Liver (tissue), 3 donors: ENCODE data around the gene CSF2.

Source experiments
- ATF3 ChIP-seq: IDR thresholded peaks from 2 replicates; pipeline ENCODE4 v1.6.1; 2016; ENCODE audit warnings: antibody characterized with exemption
- EGR1 ChIP-seq, 2 donors: IDR thresholded peaks; 2 replicates each; pipeline ENCODE4 v1.6.1; 2016 to 2018; ENCODE audit warnings: antibody characterized with exemption in 2 of 2, low read depth in 2 of 2
- GABPA ChIP-seq, 2 donors: IDR thresholded peaks in 1 of 2; conservative IDR thresholded peaks in 1 of 2; 2 replicates each; pipeline ENCODE4 v1.6.1; 2016; ENCODE audit warnings: antibody characterized with exemption in 2 of 2, mild to moderate bottlenecking in 1 of 2, moderate library complexity in 1 of 2
- HNF4G ChIP-seq: IDR thresholded peaks from 2 replicates; pipeline ENCODE4 v1.6.1; 2016; ENCODE audit warnings: antibody characterized with exemption
- MAX ChIP-seq: IDR thresholded peaks from 2 replicates; pipeline ENCODE4 v1.6.1; 2016; ENCODE audit warnings: antibody characterized with exemption
- NR2F2 ChIP-seq: IDR thresholded peaks from 2 replicates; pipeline ENCODE4 v1.6.1; 2016; ENCODE audit warnings: antibody characterized with exemption
- RAD21 ChIP-seq, 2 donors: IDR thresholded peaks; 2 replicates each; pipeline ENCODE4 v1.6.1; 2016; ENCODE audit warnings: antibody characterized with exemption in 2 of 2, mild to moderate bottlenecking in 2 of 2
- REST ChIP-seq: IDR thresholded peaks from 2 replicates; pipeline ENCODE4 v1.6.1; 2016; ENCODE audit warnings: antibody characterized with exemption, mild to moderate bottlenecking
- RXRA ChIP-seq, 2 donors: IDR thresholded peaks; 2 replicates each; pipeline ENCODE4 v1.6.1; 2017 to 2018; ENCODE audit warnings: antibody characterized with exemption in 2 of 2, mild to moderate bottlenecking in 1 of 2
- SP1 ChIP-seq: IDR thresholded peaks from 2 replicates; pipeline ENCODE4 v1.6.1; 2018; ENCODE audit warnings: antibody characterized with exemption, mild to moderate bottlenecking
- TAF1 ChIP-seq: conservative IDR thresholded peaks from 2 replicates; pipeline ENCODE4 v1.6.1; 2016; ENCODE audit warnings: antibody characterized with exemption, mild to moderate bottlenecking
- YY1 ChIP-seq: IDR thresholded peaks from 2 replicates; pipeline ENCODE4 v1.6.1; 2016; ENCODE audit warnings: antibody characterized with exemption, mild to moderate bottlenecking
- TF ChIP-seq, protein P1 (sequence below): fragments of 150-350 bp; IDR thresholded peaks from 2 replicates; pipeline ENCODE4 v1.5.1; 2017; ENCODE audit warnings: improper control_type of control experiment, low read depth, low read length; ENCODE audit not compliant: missing input control
- TF ChIP-seq, protein P2 (sequence below): IDR thresholded peaks from 2 replicates; pipeline ENCODE4 v1.6.1; 2016; ENCODE audit warnings: antibody characterized with exemption
- donor health status: healthy.
- donor health status: healthy.

GRCh38 chr5:132116072-132116471 is 42.5 kb downstream of the CSF2 start:
- TF ChIP-seq, protein P1, sequence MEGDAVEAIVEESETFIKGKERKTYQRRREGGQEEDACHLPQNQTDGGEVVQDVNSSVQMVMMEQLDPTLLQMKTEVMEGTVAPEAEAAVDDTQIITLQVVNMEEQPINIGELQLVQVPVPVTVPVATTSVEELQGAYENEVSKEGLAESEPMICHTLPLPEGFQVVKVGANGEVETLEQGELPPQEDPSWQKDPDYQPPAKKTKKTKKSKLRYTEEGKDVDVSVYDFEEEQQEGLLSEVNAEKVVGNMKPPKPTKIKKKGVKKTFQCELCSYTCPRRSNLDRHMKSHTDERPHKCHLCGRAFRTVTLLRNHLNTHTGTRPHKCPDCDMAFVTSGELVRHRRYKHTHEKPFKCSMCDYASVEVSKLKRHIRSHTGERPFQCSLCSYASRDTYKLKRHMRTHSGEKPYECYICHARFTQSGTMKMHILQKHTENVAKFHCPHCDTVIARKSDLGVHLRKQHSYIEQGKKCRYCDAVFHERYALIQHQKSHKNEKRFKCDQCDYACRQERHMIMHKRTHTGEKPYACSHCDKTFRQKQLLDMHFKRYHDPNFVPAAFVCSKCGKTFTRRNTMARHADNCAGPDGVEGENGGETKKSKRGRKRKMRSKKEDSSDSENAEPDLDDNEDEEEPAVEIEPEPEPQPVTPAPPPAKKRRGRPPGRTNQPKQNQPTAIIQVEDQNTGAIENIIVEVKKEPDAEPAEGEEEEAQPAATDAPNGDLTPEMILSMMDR = no peak
- TF ChIP-seq REST (no peak), YY1 (no peak), RAD21 (IDR thresholded peaks at IDR 0.05) (no peak), MAX (no peak), RXRA (IDR thresholded peaks at IDR 0.05) (no peak), TAF1 (no peak), SP1 (no peak), ATF3 (no peak), EGR1 (IDR thresholded peaks at IDR 0.05; ENCODE audit: low read depth in 2 of 2) (no peak), NR2F2 (no peak), GABPA (IDR thresholded peaks at IDR 0.05 in 1 of 2, conservative IDR thresholded peaks at IDR 0.05 in 1 of 2) (no peak), HNF4G (no peak)
- TF ChIP-seq, protein P2, sequence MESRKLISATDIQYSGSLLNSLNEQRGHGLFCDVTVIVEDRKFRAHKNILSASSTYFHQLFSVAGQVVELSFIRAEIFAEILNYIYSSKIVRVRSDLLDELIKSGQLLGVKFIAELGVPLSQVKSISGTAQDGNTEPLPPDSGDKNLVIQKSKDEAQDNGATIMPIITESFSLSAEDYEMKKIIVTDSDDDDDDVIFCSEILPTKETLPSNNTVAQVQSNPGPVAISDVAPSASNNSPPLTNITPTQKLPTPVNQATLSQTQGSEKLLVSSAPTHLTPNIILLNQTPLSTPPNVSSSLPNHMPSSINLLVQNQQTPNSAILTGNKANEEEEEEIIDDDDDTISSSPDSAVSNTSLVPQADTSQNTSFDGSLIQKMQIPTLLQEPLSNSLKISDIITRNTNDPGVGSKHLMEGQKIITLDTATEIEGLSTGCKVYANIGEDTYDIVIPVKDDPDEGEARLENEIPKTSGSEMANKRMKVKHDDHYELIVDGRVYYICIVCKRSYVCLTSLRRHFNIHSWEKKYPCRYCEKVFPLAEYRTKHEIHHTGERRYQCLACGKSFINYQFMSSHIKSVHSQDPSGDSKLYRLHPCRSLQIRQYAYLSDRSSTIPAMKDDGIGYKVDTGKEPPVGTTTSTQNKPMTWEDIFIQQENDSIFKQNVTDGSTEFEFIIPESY = no peak
